ENCODE data around the gene GNB1. TPM values are rescaled to one million over a fixed set of nuclear protein-coding genes. Genes with fewer than 3 reads are reported as not detected.

Gene GNB1
- total RNA-seq, 2 donors from 2014 or later = 236 to 255 TPM

Other genes with a start within 250 kb of the GNB1 start
- gene CDK11B, start 232.1 kb downstream of the GNB1 start, total RNA-seq = 10 to 100 TPM; 43.9 to 49.8 TPM
- gene SLC35E2B, start 198.3 kb downstream of the GNB1 start, total RNA-seq = 10 to 100 TPM; 67.5 to 87.3 TPM
- 100 to 1,000 TPM; 218 to 232 TPM for gene CDK11A, start 166.7 kb downstream of the GNB1 start, total RNA-seq
- gene NADK, start 112.6 kb downstream of the GNB1 start, total RNA-seq = 10 to 100 TPM; 54.8 to 61.5 TPM
- gene CALML6, start 24.2 kb upstream of the GNB1 start, total RNA-seq = under 1 TPM; 0.35 to 0.55 TPM
- under 1 TPM in 1 of 2 donors, not detected in 1; 0.52 TPM for gene TMEM52, start 28.2 kb upstream of the GNB1 start, total RNA-seq
- gene CFAP74, start 112.7 kb upstream of the GNB1 start, total RNA-seq = not detected
- under 1 TPM in 1 of 2 donors, not detected in 1; 0.17 TPM for gene GABRD, start 128.3 kb upstream of the GNB1 start, total RNA-seq
- 10 to 100 TPM; 26.0 to 33.5 TPM for gene PRKCZ, start 159.3 kb upstream of the GNB1 start, total RNA-seq

Measured in T-helper 17 cell (primary cell).